GM18505 (cell line): ENCODE data around the gene PTPN1.
A peak's percentile ranks its signal among the peaks of the same experiment; 100 is the strongest.

Experiments used
- ATAC-seq: cut with Tn5 transposase; IDR thresholded peaks from one replicate; pipeline ENCODE4 v1.9.1; 2021; ENCODE audit not compliant: unreplicated experiment
- POLR2A ChIP-seq: IDR thresholded peaks from 4 replicates; pipeline ENCODE4 v1.6.1; 2011; ENCODE audit warnings: borderline replicate concordance; ENCODE audit not compliant: insufficient read depth, insufficient read length; ENCODE audit errors: extremely low read depth

PTPN1 gene

DNA sequence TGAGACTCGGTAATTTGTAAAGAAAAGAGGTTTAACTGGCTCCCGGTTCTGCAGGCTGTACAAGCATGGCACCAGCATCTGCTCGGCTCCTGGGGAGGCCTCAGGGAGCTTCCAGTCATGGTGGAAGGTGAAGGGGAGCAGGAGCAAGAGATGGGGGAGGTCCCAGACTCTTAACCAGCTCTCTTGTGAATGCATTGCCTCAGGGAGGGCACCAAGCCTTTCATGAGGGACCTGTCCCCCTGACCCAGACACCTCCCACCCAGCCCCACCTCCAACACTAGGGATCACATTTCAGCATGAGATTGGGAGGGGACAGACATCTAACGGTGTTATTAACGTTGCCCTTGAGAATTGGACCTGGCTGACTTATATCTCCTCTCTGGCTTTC lies 68.6 kb downstream of the PTPN1 start:
- no peak for ATAC-seq
- TF ChIP-seq POLR2A = no peak

DNA sequence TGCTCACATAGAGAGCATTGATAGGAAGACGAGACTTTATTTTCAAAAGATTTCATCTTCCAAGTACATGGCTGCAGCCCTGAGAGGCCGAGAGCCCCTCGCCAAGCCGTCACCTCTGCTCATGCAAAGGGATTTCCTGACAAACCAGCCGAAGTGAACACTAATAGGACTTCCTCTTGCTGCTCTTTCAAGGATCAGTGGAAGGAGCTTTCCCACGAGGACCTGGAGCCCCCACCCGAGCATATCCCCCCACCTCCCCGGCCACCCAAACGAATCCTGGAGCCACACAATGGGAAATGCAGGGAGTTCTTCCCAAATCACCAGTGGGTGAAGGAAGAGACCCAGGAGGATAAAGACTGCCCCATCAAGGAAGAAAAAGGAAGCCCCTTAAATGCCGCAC lies 69.3 kb downstream of the PTPN1 start:
- no peak for TF ChIP-seq POLR2A
- ATAC-seq = no peak

DNA sequence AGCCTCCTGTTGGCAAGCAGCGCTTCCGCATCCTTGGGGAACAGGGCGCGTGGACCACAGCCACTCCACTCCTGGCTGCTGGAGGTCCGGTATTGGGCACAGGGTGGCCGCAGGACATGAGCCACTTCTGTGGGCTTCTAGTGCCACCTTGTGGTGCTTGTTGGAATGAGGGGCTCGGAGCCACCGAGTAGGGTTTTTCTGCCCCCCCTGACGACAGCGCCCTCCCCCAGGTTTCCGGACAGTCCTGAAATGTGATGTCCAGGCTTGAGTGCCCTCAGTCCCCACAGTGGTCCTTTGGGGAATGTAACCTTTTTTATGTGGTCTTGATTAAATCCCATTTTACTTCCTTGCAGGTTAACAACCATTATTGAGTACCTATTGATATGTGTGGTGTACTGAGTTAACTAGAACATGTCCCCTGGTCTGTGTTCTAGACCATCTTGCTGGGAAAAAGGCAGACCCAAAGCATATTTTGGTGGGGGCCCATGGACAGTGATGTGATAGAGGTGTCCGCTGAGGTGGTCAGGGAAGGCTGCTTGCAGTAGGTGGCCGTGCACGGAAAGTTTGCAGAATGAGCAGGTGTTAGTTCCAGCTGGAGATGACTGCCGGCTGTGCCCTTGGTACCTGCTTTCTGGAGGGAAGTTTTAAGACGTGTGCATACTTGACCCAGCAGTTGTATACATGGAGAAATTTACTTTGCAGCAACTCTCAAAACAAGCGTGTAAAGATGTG lies 70.0 kb downstream of the PTPN1 start:
- no peak for ATAC-seq
- TF ChIP-seq POLR2A = peak; percentile 40

DNA sequence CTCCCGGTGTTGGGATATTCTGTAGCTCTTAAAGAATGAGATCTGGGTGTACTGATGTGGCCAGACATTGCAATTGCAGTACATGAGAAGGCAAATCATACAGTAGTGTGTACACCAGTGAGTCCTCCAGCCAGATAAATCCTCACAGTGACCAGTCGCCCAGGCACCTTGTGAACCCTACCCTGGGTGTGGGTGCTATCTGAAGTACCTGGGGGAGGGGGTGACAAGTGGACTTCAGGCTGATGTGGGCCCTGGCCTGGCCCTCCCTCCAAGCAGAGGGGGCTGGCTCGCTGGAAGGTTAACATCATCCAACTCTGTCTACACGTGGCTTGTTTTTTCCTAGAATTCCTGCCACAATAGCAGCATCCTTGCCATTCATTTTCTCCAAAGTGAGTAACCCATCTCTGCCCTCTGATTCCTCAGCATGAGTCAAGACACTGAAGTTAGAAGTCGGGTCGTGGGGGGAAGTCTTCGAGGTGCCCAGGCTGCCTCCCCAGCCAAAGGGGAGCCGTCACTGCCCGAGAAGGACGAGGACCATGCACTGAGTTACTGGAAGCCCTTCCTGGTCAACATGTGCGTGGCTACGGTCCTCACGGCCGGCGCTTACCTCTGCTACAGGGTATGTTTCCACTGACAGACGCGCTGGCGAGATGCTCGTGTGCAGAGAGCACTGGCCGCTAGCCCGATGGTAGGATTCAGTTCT lies 70.8 kb downstream of the PTPN1 start:
- no peak for ATAC-seq
- no peak for TF ChIP-seq POLR2A

DNA sequence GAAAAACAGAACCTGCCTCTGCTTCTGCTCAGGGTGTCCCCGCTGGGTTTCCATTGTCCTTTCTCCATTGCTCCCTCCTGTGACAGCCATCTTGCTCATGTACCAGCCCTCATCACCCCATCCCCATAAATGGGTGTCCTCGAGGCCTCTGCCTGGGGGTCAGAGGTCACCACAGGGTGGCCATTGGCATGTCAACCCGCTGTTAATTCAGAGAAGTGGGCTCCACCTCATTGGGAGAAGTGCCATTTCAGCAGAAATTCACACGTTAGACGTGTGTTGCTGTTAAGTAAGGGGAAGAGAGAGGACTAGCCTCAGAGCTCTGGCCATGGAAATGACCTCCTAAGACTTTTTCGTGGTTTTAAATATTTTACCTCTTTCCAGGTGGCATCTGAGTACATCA lies 71.9 kb downstream of the PTPN1 start:
- ATAC-seq = no peak

DNA sequence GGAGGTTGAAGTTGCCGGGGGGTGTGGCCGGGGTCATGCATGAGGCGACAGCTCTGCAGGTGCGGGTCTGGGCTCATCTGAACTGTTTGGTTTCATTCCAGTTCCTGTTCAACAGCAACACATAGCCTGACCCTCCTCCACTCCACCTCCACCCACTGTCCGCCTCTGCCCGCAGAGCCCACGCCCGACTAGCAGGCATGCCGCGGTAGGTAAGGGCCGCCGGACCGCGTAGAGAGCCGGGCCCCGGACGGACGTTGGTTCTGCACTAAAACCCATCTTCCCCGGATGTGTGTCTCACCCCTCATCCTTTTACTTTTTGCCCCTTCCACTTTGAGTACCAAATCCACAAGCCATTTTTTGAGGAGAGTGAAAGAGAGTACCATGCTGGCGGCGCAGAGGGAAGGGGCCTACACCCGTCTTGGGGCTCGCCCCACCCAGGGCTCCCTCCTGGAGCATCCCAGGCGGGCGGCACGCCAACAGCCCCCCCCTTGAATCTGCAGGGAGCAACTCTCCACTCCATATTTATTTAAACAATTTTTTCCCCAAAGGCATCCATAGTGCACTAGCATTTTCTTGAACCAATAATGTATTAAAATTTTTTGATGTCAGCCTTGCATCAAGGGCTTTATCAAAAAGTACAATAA lies 72.5 kb downstream of the PTPN1 start:
- no peak for TF ChIP-seq POLR2A
- no peak for ATAC-seq

More for the DNA sequence above, 71.9 kb downstream of the PTPN1 start:
- TF ChIP-seq POLR2A = no peak

DNA sequence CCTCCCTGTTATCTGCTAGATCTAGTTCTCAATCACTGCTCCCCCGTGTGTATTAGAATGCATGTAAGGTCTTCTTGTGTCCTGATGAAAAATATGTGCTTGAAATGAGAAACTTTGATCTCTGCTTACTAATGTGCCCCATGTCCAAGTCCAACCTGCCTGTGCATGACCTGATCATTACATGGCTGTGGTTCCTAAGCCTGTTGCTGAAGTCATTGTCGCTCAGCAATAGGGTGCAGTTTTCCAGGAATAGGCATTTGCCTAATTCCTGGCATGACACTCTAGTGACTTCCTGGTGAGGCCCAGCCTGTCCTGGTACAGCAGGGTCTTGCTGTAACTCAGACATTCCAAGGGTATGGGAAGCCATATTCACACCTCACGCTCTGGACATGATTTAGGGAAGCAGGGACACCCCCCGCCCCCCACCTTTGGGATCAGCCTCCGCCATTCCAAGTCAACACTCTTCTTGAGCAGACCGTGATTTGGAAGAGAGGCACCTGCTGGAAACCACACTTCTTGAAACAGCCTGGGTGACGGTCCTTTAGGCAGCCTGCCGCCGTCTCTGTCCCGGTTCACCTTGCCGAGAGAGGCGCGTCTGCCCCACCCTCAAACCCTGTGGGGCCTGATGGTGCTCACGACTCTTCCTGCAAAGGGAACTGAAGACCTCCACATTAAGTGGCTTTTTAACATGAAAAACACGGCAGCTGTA lies 73.4 kb downstream of the PTPN1 start:
- TF ChIP-seq POLR2A = no peak
- ATAC-seq = no peak

DNA sequence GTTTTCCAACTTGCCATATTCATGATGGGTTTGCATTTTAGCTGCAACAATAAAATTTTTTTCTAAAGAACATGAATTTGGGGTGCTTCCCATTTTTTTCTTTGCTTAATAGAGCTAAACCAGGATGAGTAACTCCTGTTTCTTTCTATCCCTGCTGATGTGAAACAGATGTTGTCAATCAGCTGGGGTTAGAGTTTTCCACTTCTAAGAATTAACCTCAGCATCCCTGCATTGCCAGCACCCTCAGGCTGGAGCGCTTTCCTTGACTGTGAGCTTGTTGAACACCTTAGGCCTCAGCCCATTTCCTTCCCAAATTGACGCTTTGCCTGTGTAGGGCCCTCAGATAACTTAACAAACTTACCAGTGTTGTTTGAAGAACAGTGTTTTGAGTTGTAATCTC lies 74.5 kb downstream of the PTPN1 start:
- TF ChIP-seq POLR2A = no peak
- ATAC-seq = no peak

DNA sequence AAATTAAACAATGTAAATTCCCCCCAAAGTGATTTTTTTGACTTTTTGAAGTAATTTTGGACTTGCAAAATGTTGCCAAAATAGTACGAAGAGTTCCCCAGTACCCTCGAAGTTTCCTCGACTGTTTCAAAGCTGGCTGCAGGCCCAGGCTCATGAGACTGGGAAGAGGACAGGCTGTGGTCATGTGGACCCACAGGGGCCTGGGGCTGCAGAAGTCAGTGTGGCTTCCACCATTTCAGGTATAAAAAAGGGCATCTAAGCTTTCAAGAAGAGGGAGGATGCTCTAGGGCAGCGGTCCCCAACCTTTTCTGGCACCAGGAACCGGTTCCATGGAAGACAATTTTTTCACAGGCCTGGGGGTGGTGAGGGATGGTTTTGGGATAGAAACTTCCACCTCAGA lies 75.0 kb downstream of the PTPN1 start:
- ATAC-seq = no peak
- TF ChIP-seq POLR2A = no peak

DNA sequence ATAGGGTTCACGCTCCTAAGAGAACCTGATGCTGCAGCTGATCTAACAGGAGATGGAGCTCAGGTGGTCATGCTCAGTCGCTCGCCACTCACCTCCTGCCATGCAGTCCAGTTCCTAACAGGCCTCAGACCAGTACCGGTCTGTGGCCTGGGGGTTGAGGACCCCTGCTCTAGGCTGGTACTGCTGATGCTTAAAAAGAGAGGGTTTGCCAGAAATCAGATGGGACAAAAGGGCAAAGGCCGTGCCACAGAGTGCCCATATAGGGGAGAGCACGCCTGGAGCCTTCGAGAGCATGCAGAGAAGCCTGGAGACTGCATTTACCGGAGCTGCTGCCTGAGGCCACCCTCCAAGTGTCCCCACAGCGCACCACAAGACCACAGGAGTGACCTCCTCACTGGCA lies 75.5 kb downstream of the PTPN1 start:
- no peak for ATAC-seq
- TF ChIP-seq POLR2A = no peak

DNA sequence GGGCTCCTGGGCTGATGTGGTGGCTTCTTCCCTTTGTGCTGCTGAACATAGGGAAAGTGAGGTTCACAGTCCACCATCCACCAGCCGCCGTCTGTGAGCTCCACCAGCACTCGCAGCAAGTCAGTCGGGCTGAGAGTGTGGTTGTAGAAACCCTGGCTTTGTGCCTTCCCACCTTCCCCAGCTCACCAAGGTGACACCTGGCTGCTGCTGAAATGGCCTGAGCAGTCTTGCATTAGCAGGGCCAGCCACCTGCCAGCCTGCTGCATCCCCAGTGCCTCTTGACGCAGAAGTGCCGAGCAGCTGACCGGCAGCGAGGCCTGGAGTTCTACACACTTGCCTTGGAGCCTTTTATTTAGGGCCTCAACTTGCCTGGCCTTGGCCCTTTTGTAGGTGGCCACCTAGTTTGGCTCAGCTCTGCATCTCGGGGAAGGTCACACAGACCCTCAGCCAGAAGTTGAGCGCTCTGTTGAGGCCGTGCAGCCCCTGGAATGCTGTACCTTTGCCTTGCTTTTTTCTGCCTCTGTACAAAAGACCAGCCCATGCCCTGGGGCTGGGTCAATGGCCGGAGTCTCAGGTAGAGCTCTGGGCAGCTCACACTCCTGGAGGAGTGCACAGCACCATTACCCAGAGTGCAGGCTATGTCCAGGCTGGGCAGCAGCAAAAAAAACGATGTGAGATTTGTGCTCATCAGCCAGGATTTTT lies 76.5 kb downstream of the PTPN1 start:
- peak; percentile 18 for TF ChIP-seq POLR2A
- ATAC-seq = no peak

DNA sequence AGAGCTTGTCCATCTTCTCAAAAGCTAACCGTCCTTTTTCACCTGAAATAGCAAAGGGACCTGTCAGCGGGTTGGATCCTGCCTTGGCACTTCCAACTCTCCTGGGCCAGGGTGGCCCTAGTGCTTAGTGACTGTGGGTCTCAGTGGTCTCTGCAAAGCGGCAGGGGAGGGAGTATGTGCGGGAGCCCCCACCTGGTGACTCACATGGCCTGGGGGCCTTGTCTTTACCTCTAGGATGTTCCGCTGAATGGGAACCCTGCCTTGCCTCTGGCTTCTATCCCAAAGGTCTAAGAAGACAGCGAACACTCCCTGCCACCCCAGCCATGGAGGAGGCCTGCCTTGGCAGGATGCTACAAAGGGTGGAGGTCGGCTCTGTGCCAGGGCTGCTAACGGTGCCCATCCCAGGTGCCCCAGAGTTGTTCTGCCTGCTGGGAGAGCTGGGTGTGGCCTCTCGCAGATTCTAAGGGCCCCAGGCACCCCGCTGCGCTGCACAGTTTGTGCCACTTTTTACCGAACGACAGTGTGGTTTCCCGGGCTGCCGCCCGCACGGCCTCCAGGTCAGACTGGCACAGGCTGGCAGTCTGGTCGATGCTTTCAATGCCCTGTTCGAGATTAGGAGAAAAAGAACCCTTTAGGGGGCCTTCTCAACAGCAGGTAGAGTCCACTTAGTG lies 77.2 kb downstream of the PTPN1 start:
- no peak for TF ChIP-seq POLR2A
- no peak for ATAC-seq
